Activated CD4-positive, alpha-beta T cell treated with anti-CD3 and anti-CD28 coated beads, Interleukin-2, amount 50 U/mL, for 16 hours (primary cell): ENCODE results near the gene CLIP3.

Experiments
- DNase-seq: peaks from one replicate; pipeline ENCODE4 v3.0.0-alpha.2; 2020

CLIP3 gene

DNA sequence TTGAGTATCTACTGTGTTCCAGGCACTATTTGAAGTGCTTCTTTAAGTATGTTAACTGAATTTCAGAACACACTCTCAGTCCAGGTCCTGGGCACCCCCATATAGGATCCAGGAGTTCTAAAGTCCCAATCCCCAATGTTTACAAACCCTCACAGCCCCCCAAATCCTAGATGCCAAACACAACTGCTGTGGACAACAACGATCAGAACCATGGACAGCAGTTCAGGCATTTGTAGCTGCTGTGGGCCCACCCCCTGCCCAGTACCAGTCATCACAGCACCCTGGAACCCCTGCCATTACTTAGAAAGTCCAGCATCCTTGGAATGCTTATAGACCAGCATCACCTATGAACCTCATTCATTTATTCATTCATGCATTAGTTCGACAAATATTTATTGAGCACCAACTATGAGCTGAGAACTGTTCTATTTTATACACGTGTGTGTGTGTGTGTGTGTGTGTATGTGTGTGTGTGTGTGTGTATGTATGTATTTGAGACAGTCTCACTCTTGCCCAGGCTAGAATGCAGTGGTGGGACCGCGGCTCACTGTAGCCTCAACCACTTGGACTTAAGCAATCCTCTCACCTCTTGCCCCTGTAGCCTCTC lies 57.0 kb downstream of the CLIP3 start:
- no peak for DNase-seq

DNA sequence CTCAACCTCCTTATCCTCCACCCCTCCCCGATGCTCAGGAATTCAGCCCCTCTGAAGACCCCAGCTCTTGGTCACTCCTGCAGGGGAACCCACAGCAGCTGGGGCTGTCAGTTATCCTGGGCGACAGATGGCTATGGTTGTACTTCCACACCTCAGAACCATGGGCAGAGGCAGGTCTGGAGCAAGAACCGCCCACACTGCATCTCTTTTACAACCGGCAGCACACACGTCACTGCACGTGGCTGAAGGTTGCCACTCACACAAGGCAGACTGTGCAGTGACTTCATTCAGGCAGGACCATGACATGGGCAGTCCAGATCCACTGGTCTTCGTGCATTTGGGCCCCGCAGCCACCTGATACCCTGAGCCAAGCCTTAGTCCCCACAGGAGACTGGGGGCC lies 59.2 kb downstream of the CLIP3 start:
- DNase-seq: no peak

DNA sequence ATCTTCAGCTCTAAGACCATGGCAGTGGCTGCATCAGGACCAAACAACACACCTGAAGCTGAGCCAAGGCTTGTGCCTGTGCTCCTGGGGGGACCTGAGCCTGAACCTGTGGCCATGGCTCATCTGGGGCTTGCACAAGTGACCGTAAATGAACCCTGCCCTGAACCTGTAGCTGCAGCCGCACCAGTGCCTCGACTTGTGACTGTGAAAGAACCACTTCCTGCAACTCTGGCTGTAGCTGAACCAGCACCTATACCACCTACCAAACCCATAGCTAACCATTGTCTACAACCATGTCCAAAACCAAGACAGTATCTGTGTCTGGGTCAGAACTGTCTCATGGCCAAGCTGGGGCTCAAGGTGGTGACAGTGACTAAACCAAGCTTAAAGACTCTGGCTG lies 65.9 kb downstream of the CLIP3 start:
- DNase-seq: no peak
